Measurements from ENCODE around the gene KRT23.

- TF ChIP-seq ZNF124 (CRISPR knock-in tag; IDR thresholded peaks at IDR 0.05) = no peak
- no peak for TF ChIP-seq BACH1 (tag; IDR thresholded peaks at IDR 0.05)
- no peak for TF ChIP-seq IRF2 (CRISPR knock-in tag; IDR thresholded peaks at IDR 0.05)
Measured at GRCh38 chr17:40944531-40944930, 7.1 kb upstream of the KRT23 start.

Measured in K562 (cell line).